ENCODE results near the gene MEIKIN. TPM values are rescaled to one million over a fixed set of nuclear protein-coding genes. Genes with fewer than 3 reads are reported as not detected.

The MEIKIN gene
- total RNA-seq, 5 donors from 2014 or later (not counting 1 experiment from before 2014, with no cell fraction given) = 0.22 to 1.6 (median 0.73) TPM; not detected in 1

- DNase-seq = no peak
- H3K4me1 Mint-ChIP-seq = peaks cover 17 to 33% (median 27%) of the 10 kb centered on the region in 3 donors
- no peak for ATAC-seq (replicated peaks in 1 of 4)
- no peak overlapping the region for H3K27ac Mint-ChIP-seq
- peaks cover 25% of the 10 kb centered on the region for H3K36me3 Mint-ChIP-seq
- H3K9me3 Mint-ChIP-seq = peaks cover 0 to 6% (median 4%) of the 10 kb centered on the region in 3 donors
- ChIA-PET CTCF (interaction anchor here (0.7 kb wide), 2 partner anchors 334 to 1053 kb away, joined by 7 to 10 read pairs; no protein-coding TSS in a partner anchor), POLR2A (interaction anchor here in 1 of 2 donors (0.7 kb wide), 1 partner anchor 225 kb away, joined by 9 read pairs; no protein-coding TSS in a partner anchor)
- H3K27ac ChIP-seq (ENCODE audit: low read length) = no peak overlapping the region
- no peaks in the 10 kb centered on the region for H3K27me3 ChIP-seq (replicated peaks in 1 of 2; ENCODE audit: control insufficient read depth in 2 of 2, extremely low read depth in 1 of 2, insufficient read depth in 2 of 2, low read length in 1 of 2)
- H3K27me3 Mint-ChIP-seq = no peaks in the 10 kb centered on the region
- H3K4me3 Mint-ChIP-seq = no peak overlapping the region
- no peaks in the 10 kb centered on the region for H3K4me1 ChIP-seq (ENCODE audit: control insufficient read depth in 1 of 2, extremely low read depth in 1 of 2, insufficient read depth in 2 of 2, low read length in 2 of 2)
- no peaks in the 10 kb centered on the region for H3K9me3 ChIP-seq
- H3K36me3 ChIP-seq (ENCODE audit: control insufficient read depth in 2 of 2, extremely low read depth in 1 of 2, insufficient read depth in 1 of 2, low read length in 1 of 2) = peaks cover 3 to 6% of the 10 kb centered on the region in 2 donors
- H3K4me3 ChIP-seq (ENCODE audit: control insufficient read depth in 1 of 2, extremely low read depth in 1 of 2, low read length in 1 of 2) = no peak overlapping the region
Measured at GRCh38 chr5:131767891-131768290, 177.6 kb downstream of the MEIKIN start.

- DNase-seq (no peak), ATAC-seq (replicated peaks in 1 of 4) (no peak)
- Mint-ChIP-seq H3K9me3 (peaks cover 3 to 10% (median 6%) of the 10 kb centered on the region in 3 donors), H3K4me3 (no peak overlapping the region), H3K27me3 (no peaks in the 10 kb centered on the region), H3K4me1 (peaks cover 23 to 40% (median 35%) of the 10 kb centered on the region in 3 donors), H3K36me3 (peaks cover 33% of the 10 kb centered on the region), H3K27ac (no peak overlapping the region)
- no peaks in the 10 kb centered on the region for H3K9me3 ChIP-seq
- CTCF ChIA-PET = no interaction called here
- POLR2A ChIA-PET = no interaction called here
- no peak overlapping the region for H3K4me3 ChIP-seq (ENCODE audit: control insufficient read depth in 1 of 2, extremely low read depth in 1 of 2, low read length in 1 of 2)
- H3K36me3 ChIP-seq (ENCODE audit: control insufficient read depth in 2 of 2, extremely low read depth in 1 of 2, insufficient read depth in 1 of 2, low read length in 1 of 2) = peaks cover 3 to 6% of the 10 kb centered on the region in 2 donors
- H3K27me3 ChIP-seq (replicated peaks in 1 of 2; ENCODE audit: control insufficient read depth in 2 of 2, extremely low read depth in 1 of 2, insufficient read depth in 2 of 2, low read length in 1 of 2) = no peaks in the 10 kb centered on the region
- no peaks in the 10 kb centered on the region for H3K4me1 ChIP-seq (ENCODE audit: control insufficient read depth in 1 of 2, extremely low read depth in 1 of 2, insufficient read depth in 2 of 2, low read length in 2 of 2)
- no peak overlapping the region for H3K27ac ChIP-seq (ENCODE audit: low read length)
- WGBS (ENCODE audit: insufficient coverage) = 93% methylated on average over 3 of the region's 3 CpGs
Measured at GRCh38 chr5:131766689-131767088, 178.8 kb downstream of the MEIKIN start.

- Mint-ChIP-seq H3K4me3 (no peak overlapping the region), H3K9me3 (peaks cover 3 to 10% (median 6%) of the 10 kb centered on the region in 3 donors), H3K36me3 (peaks cover 33% of the 10 kb centered on the region), H3K27ac (no peak overlapping the region), H3K27me3 (no peaks in the 10 kb centered on the region), H3K4me1 (peaks cover 37 to 47% (median 42%) of the 10 kb centered on the region in 3 donors)
- Histone ChIP-seq H3K27ac (ENCODE audit: low read length) (no peak overlapping the region), H3K4me3 (ENCODE audit: control insufficient read depth in 1 of 2, extremely low read depth in 1 of 2, low read length in 1 of 2) (no peak overlapping the region), H3K4me1 (ENCODE audit: control insufficient read depth in 1 of 2, extremely low read depth in 1 of 2, insufficient read depth in 2 of 2, low read length in 2 of 2) (no peaks in the 10 kb centered on the region), H3K9me3 (no peaks in the 10 kb centered on the region), H3K36me3 (ENCODE audit: control insufficient read depth in 2 of 2, extremely low read depth in 1 of 2, insufficient read depth in 1 of 2, low read length in 1 of 2) (peaks cover 3 to 6% of the 10 kb centered on the region in 2 donors), H3K27me3 (replicated peaks in 1 of 2; ENCODE audit: control insufficient read depth in 2 of 2, extremely low read depth in 1 of 2, insufficient read depth in 2 of 2, low read length in 1 of 2) (no peaks in the 10 kb centered on the region)
- ATAC-seq (replicated peaks in 1 of 4) = no peak
- ChIA-PET POLR2A (no interaction called here), CTCF (no interaction called here)
- WGBS (ENCODE audit: insufficient coverage) = no CpG with 5 or more reads among the region's 1 CpG
- DNase-seq = no peak
Measured at GRCh38 chr5:131765261-131765660, 180.2 kb downstream of the MEIKIN start.

GRCh38 chr5:131763968-131764367 lies 181.5 kb downstream of the MEIKIN start:
- H3K27ac Mint-ChIP-seq = no peak overlapping the region
- Histone ChIP-seq H3K27ac (ENCODE audit: low read length) (no peak overlapping the region), H3K36me3 (ENCODE audit: control insufficient read depth in 2 of 2, extremely low read depth in 1 of 2, insufficient read depth in 1 of 2, low read length in 1 of 2) (peaks cover 3 to 6% of the 10 kb centered on the region in 2 donors), H3K9me3 (no peaks in the 10 kb centered on the region), H3K27me3 (replicated peaks in 1 of 2; ENCODE audit: control insufficient read depth in 2 of 2, extremely low read depth in 1 of 2, insufficient read depth in 2 of 2, low read length in 1 of 2) (no peaks in the 10 kb centered on the region), H3K4me3 (ENCODE audit: control insufficient read depth in 1 of 2, extremely low read depth in 1 of 2, low read length in 1 of 2) (no peak overlapping the region), H3K4me1 (ENCODE audit: control insufficient read depth in 1 of 2, extremely low read depth in 1 of 2, insufficient read depth in 2 of 2, low read length in 2 of 2) (no peaks in the 10 kb centered on the region)
- ChIA-PET CTCF (interaction anchor here in 1 of 2 donors (0.6 kb wide), 1 partner anchor 33 kb away, joined by 3 read pairs; the partner anchor contains the start of gene FNIP1), POLR2A (no interaction called here)
- H3K36me3 Mint-ChIP-seq = peaks cover 37% of the 10 kb centered on the region
- peaks cover 42 to 47% (median 46%) of the 10 kb centered on the region in 3 donors for H3K4me1 Mint-ChIP-seq
- H3K4me3 Mint-ChIP-seq = no peak overlapping the region
- 100% methylated on average over 3 of the region's 3 CpGs for whole genome bisulfite sequencing (ENCODE audit: insufficient coverage)
- no peaks in the 10 kb centered on the region for H3K27me3 Mint-ChIP-seq
- no peak for DNase-seq
- ATAC-seq (replicated peaks in 1 of 4) = no peak
- H3K9me3 Mint-ChIP-seq = peaks cover 3 to 13% (median 6%) of the 10 kb centered on the region in 3 donors

GRCh38 chr5:131760793-131761192 lies 184.7 kb downstream of the MEIKIN start:
- CTCF ChIA-PET = no interaction called here
- Histone ChIP-seq H3K4me3 (ENCODE audit: control insufficient read depth in 1 of 2, extremely low read depth in 1 of 2, low read length in 1 of 2) (no peak overlapping the region), H3K9me3 (no peaks in the 10 kb centered on the region), H3K27ac (ENCODE audit: low read length) (no peak overlapping the region), H3K36me3 (ENCODE audit: control insufficient read depth in 2 of 2, extremely low read depth in 1 of 2, insufficient read depth in 1 of 2, low read length in 1 of 2) (peaks cover 0 to 3% of the 10 kb centered on the region in 2 donors), H3K4me1 (ENCODE audit: control insufficient read depth in 1 of 2, extremely low read depth in 1 of 2, insufficient read depth in 2 of 2, low read length in 2 of 2) (peaks cover 5 to 8% of the 10 kb centered on the region in 2 experiments), H3K27me3 (replicated peaks in 1 of 2; ENCODE audit: control insufficient read depth in 2 of 2, extremely low read depth in 1 of 2, insufficient read depth in 2 of 2, low read length in 1 of 2) (no peaks in the 10 kb centered on the region)
- POLR2A ChIA-PET = no interaction called here
- H3K4me3 Mint-ChIP-seq = no peak overlapping the region
- peaks cover 40 to 46% (median 42%) of the 10 kb centered on the region in 3 donors for H3K4me1 Mint-ChIP-seq
- H3K9me3 Mint-ChIP-seq = peaks cover 3 to 13% (median 6%) of the 10 kb centered on the region in 3 donors
- DNase-seq (no peak), ATAC-seq (replicated peaks in 1 of 4) (no peak)
- no CpG with 5 or more reads among the region's 2 CpGs for WGBS (ENCODE audit: insufficient coverage)
- peaks cover 33% of the 10 kb centered on the region for H3K36me3 Mint-ChIP-seq
- no peaks in the 10 kb centered on the region for H3K27me3 Mint-ChIP-seq
- no peak overlapping the region for H3K27ac Mint-ChIP-seq

GRCh38 chr5:131759704-131760103 lies 185.8 kb downstream of the MEIKIN start:
- H3K27me3 ChIP-seq (replicated peaks in 1 of 2; ENCODE audit: control insufficient read depth in 2 of 2, extremely low read depth in 1 of 2, insufficient read depth in 2 of 2, low read length in 1 of 2) = no peaks in the 10 kb centered on the region
- peaks cover 42 to 49% (median 44%) of the 10 kb centered on the region in 3 donors for H3K4me1 Mint-ChIP-seq
- no peak for ATAC-seq (replicated peaks in 1 of 4)
- ChIA-PET POLR2A (no interaction called here), CTCF (no interaction called here)
- no peak for DNase-seq
- H3K9me3 ChIP-seq = no peaks in the 10 kb centered on the region
- peaks cover 26% of the 10 kb centered on the region for H3K36me3 Mint-ChIP-seq
- no CpG with 5 or more reads among the region's 1 CpG for WGBS (ENCODE audit: insufficient coverage)
- no peak overlapping the region for H3K4me3 Mint-ChIP-seq
- peaks cover 5 to 8% of the 10 kb centered on the region in 2 experiments for H3K4me1 ChIP-seq (ENCODE audit: control insufficient read depth in 1 of 2, extremely low read depth in 1 of 2, insufficient read depth in 2 of 2, low read length in 2 of 2)
- no peaks in the 10 kb centered on the region for H3K27me3 Mint-ChIP-seq
- H3K36me3 ChIP-seq (ENCODE audit: control insufficient read depth in 2 of 2, extremely low read depth in 1 of 2, insufficient read depth in 1 of 2, low read length in 1 of 2) = peaks cover 0 to 1% of the 10 kb centered on the region in 2 donors
- H3K27ac ChIP-seq (ENCODE audit: low read length) = no peak overlapping the region
- H3K27ac Mint-ChIP-seq = no peak overlapping the region
- H3K4me3 ChIP-seq (ENCODE audit: control insufficient read depth in 1 of 2, extremely low read depth in 1 of 2, low read length in 1 of 2) = no peak overlapping the region
- peaks cover 3 to 13% (median 6%) of the 10 kb centered on the region in 3 donors for H3K9me3 Mint-ChIP-seq
